Stimulated activated CD8-positive, alpha-beta memory T cell treated with anti-CD3 and anti-CD28 coated beads, Interleukin-7, amount 100 ng/mL, for 24 hours (primary cell): Measurements from ENCODE around the gene HYI.
"Not testable (repeated sequence)": the region's sequence is repeated elsewhere in the genome, so short reads cannot be mapped to it uniquely, and the experiment has no call there.

ENCODE experiments used
- DNase-seq: peaks from one replicate; pipeline ENCODE4 v3.0.0-alpha.2; 2020; ENCODE audit warnings: low read depth

HYI gene

GRCh38 chr1:43464681-43465504 lies 11.2 kb upstream of the HYI start:
- DNase-seq: no peak

DNA sequence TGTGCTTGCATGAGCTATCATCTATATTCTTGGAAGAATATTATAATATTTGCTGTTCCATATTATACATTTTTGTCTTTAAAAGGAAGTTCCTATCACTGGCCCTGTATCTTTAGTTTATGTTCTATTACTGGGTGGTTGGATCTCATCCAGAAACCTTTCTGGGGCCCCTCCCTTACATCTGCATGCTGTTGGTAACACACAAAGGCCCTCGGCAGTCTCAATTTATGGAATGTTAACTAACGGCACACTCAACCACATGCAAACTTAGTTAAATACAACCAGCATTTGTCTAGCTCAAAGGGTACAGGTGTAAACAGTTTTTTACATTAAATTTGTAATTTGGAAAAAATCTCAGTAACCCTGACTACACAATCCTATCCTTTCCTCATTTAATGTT lies 9.7 kb upstream of the HYI start:
- no peak for DNase-seq

DNA sequence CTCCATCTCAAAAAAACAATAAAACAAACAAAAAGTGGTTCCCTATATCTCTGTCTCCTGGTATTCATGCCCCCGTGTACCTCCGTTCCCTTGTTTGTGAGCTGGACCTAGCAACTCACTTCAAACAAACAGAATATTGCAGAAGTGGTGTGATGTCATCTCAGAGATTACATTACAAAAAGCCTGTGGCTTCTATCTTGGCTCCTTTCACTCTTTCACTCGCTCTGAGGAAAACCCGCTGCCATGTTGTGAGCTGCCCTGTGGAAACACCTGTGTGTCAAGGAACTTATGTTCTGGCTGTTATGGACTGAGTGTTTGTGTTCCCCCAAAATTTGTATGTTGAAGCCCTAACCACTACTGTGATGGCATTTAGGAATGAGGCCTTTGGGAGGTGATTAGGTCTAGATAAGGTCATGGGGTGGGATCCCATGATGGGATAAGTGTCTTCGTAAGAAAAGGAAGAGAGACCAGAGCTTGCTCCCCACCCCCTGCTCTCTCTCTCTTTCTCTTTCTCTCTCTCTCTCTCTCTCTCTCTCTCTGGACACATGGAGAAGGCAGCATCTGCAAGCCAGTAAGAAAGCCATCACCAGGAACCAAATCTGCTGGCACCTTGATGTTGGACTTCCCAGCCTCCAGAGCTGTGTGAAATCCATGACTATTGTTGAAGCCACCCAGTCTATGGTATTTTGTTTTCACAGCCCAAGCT lies 7.4 kb upstream of the HYI start:
- DNase-seq: no peak

DNA sequence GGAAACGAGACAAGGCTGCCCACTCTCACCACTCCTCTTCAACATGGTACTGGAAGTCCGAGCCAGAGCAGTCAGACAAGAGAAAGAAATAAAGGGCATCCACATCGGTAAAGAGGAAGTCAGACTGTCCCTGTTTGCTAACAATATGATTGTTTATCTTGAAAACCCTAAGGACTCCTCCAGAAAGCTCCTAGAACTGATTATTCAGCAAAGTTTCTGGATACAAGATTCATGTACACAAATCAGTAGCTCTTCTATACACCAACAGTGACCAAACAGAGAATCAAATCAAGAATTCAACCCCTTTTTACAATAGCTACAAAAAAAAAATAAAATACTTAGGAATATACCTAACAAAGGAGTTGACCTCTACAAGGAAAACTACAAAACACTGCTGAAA lies 4.6 kb upstream of the HYI start:
- not testable (repeated sequence) for DNase-seq

GRCh38 chr1:43455213-43455889 lies 1.6 kb upstream of the HYI start:
- no peak for DNase-seq

DNA sequence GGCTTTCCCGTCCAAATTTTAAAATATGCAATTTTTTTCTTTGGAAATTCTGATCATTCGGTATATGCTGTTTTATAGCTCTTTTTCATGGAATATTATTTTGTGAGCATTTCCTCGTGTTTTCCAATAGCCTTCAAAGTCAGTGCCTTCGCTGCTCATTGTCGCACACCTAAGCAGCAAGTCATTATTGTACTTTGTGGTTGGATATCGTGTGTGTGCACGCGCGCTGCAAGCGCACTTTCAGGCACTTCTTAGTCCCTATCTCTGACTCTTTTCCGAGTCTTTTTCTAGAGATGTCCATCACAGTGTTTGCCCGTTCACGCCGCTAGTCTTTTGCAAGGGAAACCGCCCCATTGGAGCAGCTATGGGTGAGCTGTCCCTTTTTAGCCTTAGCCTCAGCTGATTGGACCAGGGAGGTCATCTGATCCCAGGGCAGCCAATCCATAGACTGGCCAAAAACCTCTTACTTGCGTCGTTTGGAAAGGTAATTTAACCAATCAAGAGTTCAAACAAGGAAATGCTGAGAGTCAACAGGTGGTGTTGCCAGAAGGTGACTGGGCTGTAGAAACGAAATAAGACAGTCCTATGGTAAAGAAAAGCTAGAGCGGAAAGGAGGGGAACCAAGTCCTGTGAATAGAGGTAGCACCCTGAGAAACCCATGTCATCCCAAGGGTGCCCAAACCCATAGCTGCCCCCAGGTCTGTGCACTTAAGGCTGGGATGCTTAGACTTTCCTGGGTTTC lies 710 bp upstream of the HYI start:
- DNase-seq: peak; percentile 21

GRCh38 chr1:43452789-43453441 lies 816 bp downstream of the HYI start:
- no peak for DNase-seq

- DNase-seq: no peak
Observed at GRCh38 chr1:43451701-43452532, 1.8 kb downstream of the HYI start.

- no peak for DNase-seq
Observed at GRCh38 chr1:43451157-43451591, 2.6 kb downstream of the HYI start.

DNA sequence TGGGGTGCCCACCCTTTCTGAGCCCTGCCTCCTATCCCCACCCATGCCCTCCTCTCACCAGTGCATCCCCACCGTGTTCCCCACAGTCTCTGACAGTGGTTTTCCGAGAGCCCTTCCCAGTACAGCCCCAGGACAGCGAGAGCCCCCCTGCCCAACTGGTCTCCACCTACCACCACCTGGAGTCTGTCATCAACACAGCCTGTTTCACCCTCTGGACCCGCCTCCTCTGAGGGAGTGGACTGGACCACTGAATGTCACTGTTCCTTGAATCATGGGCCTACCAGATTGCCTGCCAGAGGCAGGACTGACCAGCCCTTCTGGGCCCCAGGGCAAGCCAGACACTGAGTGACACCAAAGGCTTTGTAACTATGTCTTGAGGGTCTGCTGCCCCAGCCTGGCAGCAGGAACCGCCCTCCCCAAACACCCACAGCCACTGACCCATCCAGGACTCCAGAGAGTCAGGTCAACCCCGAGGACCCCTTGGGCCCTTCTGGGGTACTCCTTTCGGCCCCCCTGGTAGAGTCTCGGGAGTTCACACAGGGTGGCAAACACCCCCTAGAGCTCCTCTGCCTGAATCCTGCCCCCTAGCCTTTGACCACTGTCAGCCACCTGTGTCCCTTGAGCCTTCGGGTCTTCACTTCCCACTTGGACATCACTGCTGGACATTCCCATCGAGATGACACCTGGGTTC lies 3.3 kb downstream of the HYI start:
- DNase-seq: no peak

- no peak for DNase-seq
Observed at GRCh38 chr1:43449708-43450069, 4.0 kb downstream of the HYI start.

DNA sequence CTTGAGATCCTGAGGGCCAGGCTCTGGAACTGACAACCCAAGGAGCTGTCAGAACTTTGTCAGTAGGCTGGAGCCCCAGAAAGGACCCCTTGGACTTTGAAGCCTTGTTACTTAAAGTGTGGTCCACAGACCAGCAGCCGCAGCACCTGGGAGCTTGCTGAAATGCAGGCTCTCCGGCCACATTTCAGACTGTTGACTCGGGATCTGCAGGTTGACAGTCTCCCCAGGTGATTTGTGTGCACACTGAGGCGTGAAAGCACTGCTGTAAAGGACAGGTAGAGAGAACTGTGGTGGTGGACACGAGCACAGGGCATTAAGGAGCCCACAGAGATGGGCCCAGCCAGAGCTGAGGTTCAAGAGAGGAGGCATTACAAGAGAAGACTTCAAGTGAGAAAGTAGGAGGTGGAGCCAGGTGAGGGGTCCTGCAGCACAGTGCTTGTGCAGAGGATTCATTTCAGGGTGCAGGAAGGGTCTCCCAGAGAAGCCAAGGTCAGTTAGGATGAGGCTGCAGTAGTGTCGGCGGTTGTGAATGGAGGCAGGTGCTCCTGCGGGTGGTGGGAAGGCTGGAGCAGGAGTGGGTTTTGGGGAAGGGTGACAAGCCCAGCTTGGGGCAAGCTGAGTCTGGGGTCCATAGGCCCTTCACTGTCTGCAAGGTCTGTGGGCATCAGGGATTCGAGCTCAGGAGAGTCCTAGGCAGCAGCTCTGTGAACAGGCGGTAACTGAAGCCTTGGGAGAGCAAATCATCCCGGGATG lies 4.6 kb downstream of the HYI start:
- DNase-seq: no peak

DNA sequence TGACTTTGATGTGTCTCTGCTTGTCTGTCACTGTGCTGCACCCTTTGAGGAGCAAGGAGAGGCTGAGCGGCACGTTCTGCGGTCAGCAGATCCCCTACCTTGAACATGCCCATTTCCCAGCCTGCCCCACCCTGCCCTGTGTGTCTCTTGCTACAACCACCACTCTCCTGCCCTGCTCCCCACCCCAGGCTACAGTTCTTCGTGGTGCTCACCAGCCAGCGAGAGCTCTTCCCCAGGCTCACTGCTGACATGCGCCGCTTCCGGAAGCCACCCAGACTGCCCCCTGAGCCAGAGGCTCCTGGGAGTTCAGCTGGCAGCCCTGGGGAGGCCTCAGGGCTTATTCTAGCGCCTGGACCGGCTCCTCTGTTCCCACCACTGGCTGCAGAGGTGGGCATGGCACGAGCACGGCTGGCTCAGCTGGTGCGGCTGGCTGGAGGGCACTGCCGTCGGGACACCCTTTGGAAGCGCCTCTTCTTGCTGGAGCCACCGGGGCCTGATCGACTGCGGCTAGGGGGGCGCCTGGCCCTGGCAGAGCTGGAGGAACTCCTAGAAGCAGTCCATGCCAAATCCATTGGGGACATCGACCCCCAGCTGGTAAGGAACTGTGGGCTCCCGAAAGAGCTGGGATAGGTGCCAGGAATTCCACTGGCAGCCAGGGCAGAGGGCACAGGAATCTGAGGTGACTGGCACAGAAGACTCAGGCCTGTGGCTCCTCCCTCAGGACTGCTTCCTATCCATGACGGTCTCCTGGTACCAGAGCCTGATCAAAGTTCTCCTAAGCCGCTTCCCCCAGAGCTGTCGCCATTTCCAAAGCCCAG lies 5.6 kb downstream of the HYI start:
- no peak for DNase-seq

DNA sequence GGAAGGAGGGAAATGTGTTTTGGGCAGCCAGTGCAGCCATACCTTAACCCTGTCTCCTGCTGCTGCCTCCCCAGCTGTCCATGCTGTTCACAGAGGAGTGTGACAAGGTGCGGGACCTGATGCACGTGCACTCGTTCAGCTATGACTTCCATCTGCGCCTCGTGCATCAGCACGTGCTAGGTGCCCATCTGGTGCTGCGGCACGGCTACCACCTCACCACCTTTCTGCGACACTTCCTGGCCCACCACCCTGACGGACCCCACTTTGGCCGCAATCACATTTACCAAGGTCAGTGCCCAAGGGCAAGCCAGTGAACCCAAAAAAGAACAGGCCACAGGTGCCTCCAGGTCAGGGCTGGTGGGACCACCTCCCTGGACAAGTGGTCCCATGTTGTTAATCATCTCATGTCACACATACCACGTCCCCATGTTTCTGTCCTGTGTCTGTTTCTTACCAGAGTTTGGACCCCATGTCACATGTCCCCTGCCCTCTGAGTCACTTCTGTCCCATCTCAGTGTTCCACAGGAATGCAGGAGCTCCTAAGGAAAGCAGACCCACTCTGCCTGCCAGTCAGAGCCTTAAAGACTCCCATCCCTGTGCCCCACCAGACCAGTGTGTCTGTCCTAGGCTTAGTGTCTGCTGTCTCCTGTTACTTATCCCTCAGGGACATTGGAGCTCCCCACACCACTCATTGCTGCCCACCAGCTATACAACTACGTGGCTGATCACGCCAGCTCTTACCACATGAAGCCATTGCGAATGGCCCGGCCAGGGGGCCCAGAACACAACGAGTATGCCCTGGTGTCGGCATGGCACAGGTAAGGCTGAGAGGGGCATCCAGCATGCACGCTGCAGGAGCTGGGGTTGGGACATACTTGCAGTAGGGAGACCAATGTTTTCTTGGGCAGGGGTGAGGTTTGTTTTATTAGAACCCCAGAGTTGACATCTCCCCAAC lies 6.6 kb downstream of the HYI start:
- DNase-seq: no peak

- DNase-seq: no peak
Observed at GRCh38 chr1:43446388-43446740, 7.4 kb downstream of the HYI start.

- DNase-seq: no peak
Observed at GRCh38 chr1:43445606-43446387, 7.9 kb downstream of the HYI start.

DNA sequence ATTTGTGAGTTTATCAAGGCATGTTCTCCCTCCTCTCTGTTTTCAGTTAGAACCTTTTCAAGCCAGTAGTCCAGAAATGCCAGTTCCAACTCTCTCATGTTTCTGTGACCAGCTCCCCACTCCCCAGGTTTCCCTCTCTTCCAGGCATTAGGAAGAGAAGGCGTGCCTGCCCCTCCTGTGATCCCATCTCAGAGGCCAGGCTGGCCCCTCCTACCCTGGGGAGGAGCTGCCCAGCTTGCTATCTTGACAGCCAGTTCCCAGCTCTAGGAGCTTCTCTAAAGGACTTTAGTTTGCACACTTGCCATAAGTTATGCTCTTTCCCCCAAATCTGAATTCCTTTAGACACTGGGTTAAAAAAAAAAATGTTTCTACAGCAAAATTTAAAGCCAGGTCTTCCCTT lies 8.9 kb downstream of the HYI start:
- DNase-seq: no peak
